ENCODE measurements around the gene CPAMD8. TPM values are rescaled to one million over a fixed set of nuclear protein-coding genes. Genes with fewer than 3 reads are reported as not detected.

The CPAMD8 gene
- total and polyA plus RNA-seq, 9 of the 15 experiments (the other 6 are each of a cell fraction or from before 2014, with no cell fraction given), result 0.20 to 2.1 (median 1.3) TPM

GRCh38 chr19:16888629-16889365 is 137.8 kb downstream of the CPAMD8 start, which contains the start of gene F2RL3 (continued):
- no peak for TF ChIP-seq CHD4 (IDR thresholded peaks at IDR 0.05; ENCODE audit: insufficient read depth, insufficient replicate concordance, low read depth, low read length, poor library complexity, severe bottlenecking)
- TF ChIP-seq KLF13 (tag; IDR thresholded peaks at IDR 0.05; ENCODE audit: borderline replicate concordance, low read depth), result no peak
- TF ChIP-seq SRSF3 (IDR thresholded peaks at IDR 0.05; ENCODE audit: insufficient read depth, low read length), result 0 out of 2 replicates have a peak, but pooled peaks have one; percentile 25
- TF ChIP-seq ZNF282 (CRISPR knock-in tag; IDR thresholded peaks at IDR 0.05), result no peak
- peak; percentile 26 for TF ChIP-seq FIP1L1 (IDR thresholded peaks at IDR 0.05; ENCODE audit: low read depth, low read length, poor library complexity, severe bottlenecking)
- peak; percentile 83 for TF ChIP-seq PKNOX1 (IDR thresholded peaks at IDR 0.05)
- TF ChIP-seq SNRNP70 (optimal IDR thresholded peaks at IDR 0.05; ENCODE audit: low read depth, low read length), result no peak
- no peak for TF ChIP-seq ZNF274 (IDR thresholded peaks at IDR 0.05; ENCODE audit: borderline replicate concordance, low read depth, low read length)
- TF ChIP-seq DDX20 (tag; IDR thresholded peaks at IDR 0.05; ENCODE audit: low read depth), result no peak
- peak; percentile 43 for TF ChIP-seq SMAD1 (IDR thresholded peaks at IDR 0.05; ENCODE audit: low read depth, low read length, partially characterized antibody)
- no peak for TF ChIP-seq SAP30 (IDR thresholded peaks at IDR 0.05; ENCODE audit: borderline replicate concordance, insufficient read depth, low read depth, low read length, poor library complexity, severe bottlenecking)
- no peak for TF ChIP-seq HSF4 (CRISPR knock-in tag; IDR thresholded peaks at IDR 0.05; ENCODE audit: borderline replicate concordance)
- TF ChIP-seq ZNF140 (CRISPR knock-in tag; IDR thresholded peaks at IDR 0.05), result no peak
- TF ChIP-seq MTA1 (IDR thresholded peaks at IDR 0.05; ENCODE audit: borderline replicate concordance), result 0 out of 2 replicates have a peak, but pooled peaks have one; percentile 30
- TF ChIP-seq SP1 (CRISPR knock-in tag; IDR thresholded peaks at IDR 0.05), result no peak
- TF ChIP-seq MAZ (CRISPR knock-in tag; conservative IDR thresholded peaks at IDR 0.05 in 1 of 2, IDR thresholded peaks at IDR 0.05 in 1 of 2), result peak; percentile 53 to 86; a peak in 3 of 4 replicates
- no peak for TF ChIP-seq NR0B1 (IDR thresholded peaks at IDR 0.05; ENCODE audit: partially characterized antibody)
- no peak for TF ChIP-seq ZNF79 (CRISPR knock-in tag; IDR thresholded peaks at IDR 0.05; ENCODE audit: low read depth)
- TF ChIP-seq ESRRB (CRISPR knock-in tag; IDR thresholded peaks at IDR 0.05; ENCODE audit: borderline replicate concordance), result no peak
- no peak for TF ChIP-seq ZNF449 (CRISPR knock-in tag; IDR thresholded peaks at IDR 0.05)
